ENCODE results near the gene ARMH1.

ARMH1 gene

DNA sequence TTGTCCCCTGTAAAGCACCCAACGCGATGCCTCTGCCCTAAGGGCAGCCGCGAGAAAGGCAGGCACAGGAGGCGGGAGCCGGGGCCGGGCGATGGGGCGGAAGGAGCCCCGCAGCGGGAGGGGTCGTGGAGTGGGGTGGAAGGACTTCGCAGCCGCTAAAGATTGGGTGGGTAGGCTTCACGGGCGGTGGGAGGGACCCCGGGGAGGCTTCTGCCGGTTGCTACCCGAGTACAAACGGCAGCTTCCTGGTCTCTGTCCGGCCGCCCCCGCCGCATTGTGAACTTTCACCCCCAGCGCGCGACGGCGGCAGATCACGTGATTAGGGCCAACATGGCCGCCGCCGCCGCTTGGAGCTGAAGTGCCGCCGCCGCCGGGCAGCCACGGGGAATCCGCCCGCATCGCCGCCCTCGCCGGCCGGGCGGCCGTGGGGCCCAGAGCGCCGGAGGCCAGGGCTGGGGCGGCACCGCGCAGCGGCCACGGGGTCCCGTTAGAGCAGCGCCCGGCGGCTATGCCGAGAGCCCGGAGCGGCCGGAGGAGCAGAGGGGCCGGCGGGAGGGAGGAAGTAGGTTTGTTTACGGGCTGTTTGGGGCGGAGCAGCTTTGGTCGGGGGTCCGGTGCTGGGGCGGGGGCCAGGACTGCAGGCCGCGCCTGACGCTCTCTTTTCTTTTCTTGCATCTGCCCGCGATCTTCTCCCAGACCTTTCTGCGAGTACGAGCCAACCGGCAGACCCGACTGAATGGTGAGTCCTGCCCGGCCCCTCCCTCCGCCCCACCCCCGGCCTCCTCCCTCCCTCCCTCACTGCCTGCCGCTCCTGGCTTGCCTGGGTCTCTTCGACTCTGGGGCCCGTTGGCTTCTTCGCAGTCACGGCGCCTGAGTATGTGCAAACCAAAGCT, 42.6 kb upstream of the ARMH1 start:
- peak overlapping the region; percentile 97 for H3K27ac ChIP-seq
- CTCF ChIA-PET = interaction anchor here (0.9 to 2.7 kb wide), 2 partner anchors 15 to 21 kb away, joined by 3 to 13 read pairs; no protein-coding TSS in a partner anchor
- TF ChIP-seq, protein P1, sequence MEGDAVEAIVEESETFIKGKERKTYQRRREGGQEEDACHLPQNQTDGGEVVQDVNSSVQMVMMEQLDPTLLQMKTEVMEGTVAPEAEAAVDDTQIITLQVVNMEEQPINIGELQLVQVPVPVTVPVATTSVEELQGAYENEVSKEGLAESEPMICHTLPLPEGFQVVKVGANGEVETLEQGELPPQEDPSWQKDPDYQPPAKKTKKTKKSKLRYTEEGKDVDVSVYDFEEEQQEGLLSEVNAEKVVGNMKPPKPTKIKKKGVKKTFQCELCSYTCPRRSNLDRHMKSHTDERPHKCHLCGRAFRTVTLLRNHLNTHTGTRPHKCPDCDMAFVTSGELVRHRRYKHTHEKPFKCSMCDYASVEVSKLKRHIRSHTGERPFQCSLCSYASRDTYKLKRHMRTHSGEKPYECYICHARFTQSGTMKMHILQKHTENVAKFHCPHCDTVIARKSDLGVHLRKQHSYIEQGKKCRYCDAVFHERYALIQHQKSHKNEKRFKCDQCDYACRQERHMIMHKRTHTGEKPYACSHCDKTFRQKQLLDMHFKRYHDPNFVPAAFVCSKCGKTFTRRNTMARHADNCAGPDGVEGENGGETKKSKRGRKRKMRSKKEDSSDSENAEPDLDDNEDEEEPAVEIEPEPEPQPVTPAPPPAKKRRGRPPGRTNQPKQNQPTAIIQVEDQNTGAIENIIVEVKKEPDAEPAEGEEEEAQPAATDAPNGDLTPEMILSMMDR (conservative IDR thresholded peaks at IDR 0.05; ENCODE audit: low read depth) = no peak
- POLR2A ChIA-PET (ENCODE audit: low non-redundant PET) = interaction anchor here (0.5 to 1.2 kb wide), 4 partner anchors 10 to 97 kb away, joined by 3 to 9 read pairs (median 6); no protein-coding TSS in a partner anchor
- peak; percentile 92 for DNase-seq (ENCODE audit: low spot score)

DNA sequence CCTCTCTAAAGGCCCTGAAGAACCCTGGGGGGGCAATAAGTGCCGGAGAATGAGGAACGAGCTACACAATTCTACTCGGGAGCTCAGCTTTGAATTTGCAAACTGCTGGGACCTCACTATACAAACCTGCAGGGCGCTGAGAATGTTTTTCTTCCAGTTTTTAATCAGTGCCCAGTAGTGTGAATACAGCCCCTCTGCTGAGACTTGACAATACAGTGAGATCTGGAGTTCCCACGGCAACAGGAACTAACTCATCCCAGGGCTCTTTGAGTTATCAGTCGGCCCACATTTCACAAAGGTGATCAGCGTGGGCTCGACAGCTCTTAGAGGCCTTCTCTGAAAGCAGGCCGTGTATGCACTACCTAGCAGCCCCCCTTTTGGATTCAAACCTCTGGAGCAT, 41.9 kb upstream of the ARMH1 start:
- no peak for DNase-seq (ENCODE audit: low spot score)
- H3K27ac ChIP-seq = peak overlapping the region; percentile 97
- CTCF ChIA-PET = interaction anchor here (0.6 to 2.7 kb wide), 3 partner anchors 15 to 302 kb away, joined by 3 to 13 read pairs (median 5); no protein-coding TSS in a partner anchor
- TF ChIP-seq, protein P1 (conservative IDR thresholded peaks at IDR 0.05; ENCODE audit: low read depth) = no peak
- POLR2A ChIA-PET (ENCODE audit: low non-redundant PET) = interaction anchor here (1.0 kb wide), 1 partner anchor 9 kb away, joined by 9 read pairs; no protein-coding TSS in a partner anchor

DNA sequence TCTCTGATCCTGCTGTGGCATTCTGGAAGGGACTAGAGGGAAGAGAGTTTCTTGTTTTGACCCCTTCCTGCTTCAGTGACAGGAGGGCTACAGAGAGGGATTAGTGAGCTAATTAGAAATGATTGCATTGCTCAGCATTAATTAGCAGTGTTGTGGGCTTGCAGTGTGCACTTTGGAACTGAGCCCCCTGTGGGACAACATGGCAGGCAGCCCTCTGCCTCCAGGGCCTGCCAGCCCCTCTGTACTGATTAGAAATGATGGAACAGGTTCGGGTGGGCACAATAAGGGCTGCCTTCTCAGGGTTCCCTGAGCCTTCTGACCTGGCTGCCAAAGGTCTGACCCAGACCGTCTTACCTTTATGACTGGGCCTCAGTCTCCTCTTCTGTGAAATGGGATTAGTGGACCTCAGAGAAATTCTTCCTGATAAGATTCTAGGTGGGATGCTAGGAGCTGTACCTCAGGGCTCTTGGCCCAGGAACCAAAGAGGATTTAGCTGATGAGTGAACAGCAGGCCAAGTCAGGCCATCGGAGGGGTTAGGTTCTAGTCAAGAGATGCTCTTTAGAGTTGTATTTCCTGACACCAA, 39.8 kb upstream of the ARMH1 start:
- no peak for DNase-seq (ENCODE audit: low spot score)
- ChIA-PET CTCF (interaction anchor here (0.5 to 2.7 kb wide), 4 partner anchors 13 to 416 kb away, joined by 3 to 13 read pairs (median 4); no protein-coding TSS in a partner anchor), POLR2A (ENCODE audit: low non-redundant PET) (no interaction called here)
- TF ChIP-seq, protein P1 (conservative IDR thresholded peaks at IDR 0.05; ENCODE audit: low read depth) = no peak
- H3K27ac ChIP-seq = peak overlapping the region; percentile 21; the same call in 1 of the 2 replicates

DNA sequence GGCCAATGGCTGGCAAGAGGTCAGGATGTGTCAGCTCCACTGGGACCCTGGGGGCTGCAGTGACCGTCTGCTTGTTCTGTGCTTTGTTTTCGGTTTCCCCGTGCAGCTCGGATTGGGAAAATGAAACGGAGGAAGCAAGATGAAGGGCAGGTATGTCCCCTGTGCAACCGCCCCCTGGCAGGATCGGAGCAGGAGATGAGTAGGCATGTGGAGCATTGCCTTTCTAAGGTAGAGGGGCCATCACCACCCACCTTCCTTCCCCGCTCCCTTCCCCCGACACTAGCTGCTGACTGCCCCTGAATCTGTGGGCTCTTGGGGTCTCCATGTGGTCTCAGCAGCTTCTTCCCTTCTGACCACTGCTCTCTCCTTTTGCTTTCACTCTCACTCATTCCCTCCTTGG, 39.1 kb upstream of the ARMH1 start:
- H3K27ac ChIP-seq = peak overlapping the region; percentile 91
- CTCF ChIA-PET = interaction anchor here (0.5 to 0.6 kb wide), 3 partner anchors 12 to 417 kb away, joined by 3 to 4 read pairs (median 3); no protein-coding TSS in a partner anchor
- POLR2A ChIA-PET (ENCODE audit: low non-redundant PET) = no interaction called here
- TF ChIP-seq, protein P1 (conservative IDR thresholded peaks at IDR 0.05; ENCODE audit: low read depth) = no peak
- no peak for DNase-seq (ENCODE audit: low spot score)

DNA sequence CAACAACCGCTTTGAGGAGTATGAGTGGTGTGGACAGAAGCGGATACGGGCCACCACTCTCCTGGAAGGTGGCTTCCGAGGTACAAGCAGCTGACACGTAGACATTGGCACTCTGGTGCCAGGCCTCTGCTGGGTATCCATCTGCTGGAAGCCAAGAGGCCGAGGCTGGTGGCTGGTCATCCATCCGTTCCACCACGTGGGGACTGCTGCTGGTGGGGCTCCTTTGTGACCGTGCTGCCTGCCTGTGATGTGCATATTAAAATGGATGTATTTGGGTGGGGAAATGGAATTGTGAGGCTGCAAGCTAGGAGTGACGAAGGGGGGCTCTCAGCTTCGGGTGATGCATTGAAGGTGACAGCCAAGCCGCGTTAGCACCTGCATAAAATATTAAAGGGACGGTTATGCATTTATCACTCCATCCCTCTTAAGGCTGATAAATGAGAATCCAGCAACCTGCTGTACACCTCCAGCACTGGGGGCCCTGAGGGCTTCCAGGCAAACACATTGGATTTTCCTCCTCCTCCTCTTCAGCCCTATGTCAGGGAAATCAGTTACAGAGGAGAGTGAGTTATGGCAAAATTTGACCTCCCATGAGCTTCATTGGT, 38.3 kb upstream of the ARMH1 start:
- TF ChIP-seq, protein P1 (conservative IDR thresholded peaks at IDR 0.05; ENCODE audit: low read depth) = no peak
- peak overlapping the region; percentile 91 for H3K27ac ChIP-seq
- POLR2A ChIA-PET (ENCODE audit: low non-redundant PET) = no interaction called here
- CTCF ChIA-PET = interaction anchor here (0.5 kb wide), 1 partner anchor 772 kb away, joined by 3 read pairs; no protein-coding TSS in a partner anchor
- DNase-seq (ENCODE audit: low spot score) = no peak

Measured in RWPE1 (cell line).